ENCODE results near the gene EEA1. TPM values are rescaled to one million over a fixed set of nuclear protein-coding genes. Genes with fewer than 3 reads are reported as not detected.

The EEA1 gene
- total and polyA plus RNA-seq, 2 of the 8 experiments (the other 6 are each of a cell fraction or from before 2014, with no cell fraction given), result 1.0 to 18.8 TPM

- no peak overlapping the region for H3K4me2 ChIP-seq (ENCODE audit: insufficient read depth in 1 of 2, low read depth in 2 of 2, low read length in 2 of 2)
- H3K79me2 ChIP-seq (ENCODE audit: control insufficient read depth in 1 of 2, insufficient read depth in 2 of 2, low read length in 2 of 2), result no peaks in the 10 kb centered on the region
- H4K20me1 ChIP-seq (replicated peaks in 1 of 2; ENCODE audit: control insufficient read depth in 1 of 2, insufficient read depth in 2 of 2, low read length in 2 of 2), result no peaks in the 10 kb centered on the region
- DNase-seq (ENCODE audit: low read depth in 1 of 2, low spot score in 2 of 2) (no peak), FAIRE-seq (no peak)
- no peak overlapping the region for H3K27ac ChIP-seq (ENCODE audit: low read depth, low read length)
- no peak overlapping the region for H4K8ac ChIP-seq (ENCODE audit: extremely low read depth, insufficient read depth, low read length)
- H3K14ac ChIP-seq (ENCODE audit: insufficient read length), result no peak overlapping the region
- no peak overlapping the region for H4K91ac ChIP-seq (replicated peaks; ENCODE audit: insufficient read length, low read length)
- H3K4ac ChIP-seq (replicated peaks; ENCODE audit: insufficient read length, low read depth, low read length), result no peak overlapping the region
- no peak overlapping the region for H2BK120ac ChIP-seq (replicated peaks; ENCODE audit: low read depth, low read length)
- H4K5ac ChIP-seq (ENCODE audit: insufficient read length, low read depth, low read length), result no peak overlapping the region
- H3K23ac ChIP-seq (ENCODE audit: insufficient read length), result no peak overlapping the region
- H3K9me3 ChIP-seq (ENCODE audit: insufficient read depth in 2 of 2, low read depth in 1 of 2, low read length in 1 of 2), result peaks cover 0 to 5% of the 10 kb centered on the region in 2 experiments; a peak in 1 of 4 replicates
- no peak overlapping the region for H2AFZ ChIP-seq (ENCODE audit: low read length)
- H2BK20ac ChIP-seq (ENCODE audit: low read length), result no peak overlapping the region
- CTCF ChIA-PET (ENCODE audit: partially characterized antibody), result interaction anchor here (0.6 to 1.6 kb wide), 2 partner anchors 9 to 501 kb away, joined by 3 to 6 read pairs; no protein-coding TSS in a partner anchor
- no peaks in the 10 kb centered on the region for H3K27me3 ChIP-seq (replicated peaks in 1 of 4; ENCODE audit: control insufficient read depth in 3 of 4, extremely low read depth in 1 of 4, insufficient read depth in 3 of 4, low read length in 3 of 4)
- H2BK12ac ChIP-seq (ENCODE audit: low read depth, low read length), result no peak overlapping the region
- POLR2A ChIA-PET (ENCODE audit: partially characterized antibody), result interaction anchor here (0.6 kb wide), 1 partner anchor 520 kb away, joined by 6 read pairs; no protein-coding TSS in a partner anchor
- no peak overlapping the region for H2BK15ac ChIP-seq (ENCODE audit: low read length)
- H3K18ac ChIP-seq (ENCODE audit: extremely low read depth, low read length), result no peak overlapping the region
- no peak overlapping the region for H2AK5ac ChIP-seq (ENCODE audit: low read depth, low read length)
- no peak overlapping the region for H3K9ac ChIP-seq (replicated peaks in 1 of 4; ENCODE audit: extremely low read depth in 1 of 4, low read depth in 3 of 4, low read length in 3 of 4)
- no peak overlapping the region for H3K56ac ChIP-seq (replicated peaks; ENCODE audit: insufficient read length, low read depth, low read length)
- WGBS, 2 experiments (ENCODE audit: extremely low coverage in 1 of 2, insufficient coverage in 1 of 2, insufficient read length in 1 of 2, insufficient replicate concordance in 2 of 2, low coverage in 1 of 2, low lambda C conversion rate in 2 of 2, missing lambda C conversion rate in 1 of 2), result 62% methylated on average over 4 of the region's 4 CpGs; no CpG with 5 or more reads in 1 of the 2 experiments
- no peaks in the 10 kb centered on the region for H3K36me3 ChIP-seq (ENCODE audit: control insufficient read depth in 2 of 4, insufficient read depth in 4 of 4, low read length in 3 of 4)
- no peaks in the 10 kb centered on the region for H3K4me1 ChIP-seq (replicated peaks in 1 of 4; ENCODE audit: control insufficient read depth in 3 of 4, insufficient read depth in 4 of 4, low read length in 3 of 4)
- H3K23me2 ChIP-seq (ENCODE audit: low read depth, low read length), result no peaks in the 10 kb centered on the region
- H3K4me3 ChIP-seq (ENCODE audit: extremely low read depth in 1 of 4, insufficient read depth in 2 of 4, low read depth in 3 of 4, low read length in 4 of 4), result no peak overlapping the region
- no peak for TF ChIP-seq POLR2A (IDR thresholded peaks at IDR 0.05; ENCODE audit: control extremely low read depth in 1 of 2, low read depth in 2 of 2, low read length in 2 of 2)
- no peak for TF ChIP-seq SAP30 (IDR thresholded peaks at IDR 0.05; ENCODE audit: insufficient read depth, insufficient replicate concordance, low read length)
- no peak for TF ChIP-seq TEAD4 (IDR thresholded peaks at IDR 0.05; ENCODE audit: low read depth, low read length)
- TF ChIP-seq SIRT6 (IDR thresholded peaks at IDR 0.05; ENCODE audit: low read length), result no peak
- no peak for TF ChIP-seq TBP (IDR thresholded peaks at IDR 0.05; ENCODE audit: low read depth, low read length)
- TF ChIP-seq CBX5 (IDR thresholded peaks at IDR 0.05; ENCODE audit: low read depth, low read length), result no peak
- no peak for TF ChIP-seq EP300 (IDR thresholded peaks at IDR 0.05; ENCODE audit: borderline replicate concordance in 1 of 2, low read depth in 2 of 2, low read length in 2 of 2)
- TF ChIP-seq SIN3A (conservative IDR thresholded peaks at IDR 0.05 in 1 of 2, IDR thresholded peaks at IDR 0.05 in 1 of 2; ENCODE audit: low read depth in 1 of 2, low read length in 2 of 2), result no peak
- no peaks in the 10 kb centered on the region for H3K79me1 ChIP-seq (ENCODE audit: low read depth, low read length)
- H2BK5ac ChIP-seq (ENCODE audit: low read depth, low read length), result no peak overlapping the region
These were observed 202.2 kb downstream of the EEA1 start for GRCh38 chr12:92726850-92727249.

All from H1 (cell line).